H1 (cell line): ENCODE results near the gene UTP3. TPM values are rescaled to one million over a fixed set of nuclear protein-coding genes. Genes with fewer than 3 reads are reported as not detected.

Experiments
- ATF2 ChIP-seq: IDR thresholded peaks from 2 replicates; pipeline ENCODE4 v1.6.1; 2012; ENCODE audit warnings: low read length, inconsistent platforms
- CEBPB ChIP-seq: IDR thresholded peaks from 2 replicates; pipeline ENCODE4 v1.6.1; 2012; ENCODE audit warnings: low read depth, low read length
- NANOG ChIP-seq: IDR thresholded peaks from 2 replicates; pipeline ENCODE4 v1.6.1; 2011; ENCODE audit warnings: low read length, low read depth, mild to moderate bottlenecking, inconsistent platforms; ENCODE audit not compliant: insufficient read depth, poor library complexity, severe bottlenecking
- TCF12 ChIP-seq: IDR thresholded peaks from 2 replicates; pipeline ENCODE4 v1.6.1; 2011; ENCODE audit warnings: low read depth, mild to moderate bottlenecking, low read length
- polyA plus RNA-seq, 7 experiments: library from polyadenylated mRNA; depleted of rRNA in 3 of 7; stranded (reverse) in 5 of 7; unstranded in 2 of 7; fragments of >200 nt in 5 of 7; fragments of 200-250 nt in 2 of 7; gene quantifications; 1 replicate in 5 of 7; 2 replicates in 1 of 7; 4 replicates in 1 of 7; pipeline versions ENCODE4 v1.2.1 to v1.2.3, GENCODE V29; 2011 to 2013; ENCODE audit warnings: missing spikeins in 2 of 7, mixed read lengths in 2 of 7
- total RNA-seq: library from RNA; stranded (reverse); fragmentation: NEBNext Ultra II Directional; extraction: Animal tissue kit (Norgen Biotek cat#: 25700); gene quantifications from 2 replicates; pipeline ENCODE4 v1.2.1, GENCODE V29; 2021

Gene UTP3
- total and polyA plus RNA-seq, 2 of the 8 experiments (the other 6 are each of a cell fraction or from before 2014, with no cell fraction given): 11.2 to 51.3 TPM

GRCh38 chr4:70674731-70675130 is 13.6 kb upstream of the UTP3 start (continued):
- TF ChIP-seq NANOG (no peak), TCF12 (no peak), ATF2 (no peak), CEBPB (no peak)
